SK-MEL-5 (cell line): Measurements from ENCODE around the gene PRKAA2. TPM values are rescaled to one million over a fixed set of nuclear protein-coding genes. Genes with fewer than 3 reads are reported as not detected.

Source experiments
- DNase-seq: peaks from one replicate; pipeline ENCODE4 v3.0.0-alpha.2; 2016; ENCODE audit warnings: low read depth, low spot score
- in situ Hi-C: cut with HindIII; loops from 2 replicates; pipeline ENCODE4 v1.10.0; 2016; ENCODE audit warnings: low sequenced_read_pairs, high pct_unique_total_duplicates, low pct_unique_long_range_greater_than_20kb
- total RNA-seq: library from RNA; depleted of rRNA; stranded (reverse); fragments of >200 nt; shearing (Covaris generic); gene quantifications from 2 replicates; pipeline ENCODE4 v1.2.3, GENCODE V29; 2014

Gene PRKAA2
- total RNA-seq, 1 experiment from 2014 or later = 2.9 TPM

- in situ Hi-C loops = no loop called here
- no peak for DNase-seq
Observed at GRCh38 chr1:56688522-56689026, 43.5 kb downstream of the PRKAA2 start.

DNA sequence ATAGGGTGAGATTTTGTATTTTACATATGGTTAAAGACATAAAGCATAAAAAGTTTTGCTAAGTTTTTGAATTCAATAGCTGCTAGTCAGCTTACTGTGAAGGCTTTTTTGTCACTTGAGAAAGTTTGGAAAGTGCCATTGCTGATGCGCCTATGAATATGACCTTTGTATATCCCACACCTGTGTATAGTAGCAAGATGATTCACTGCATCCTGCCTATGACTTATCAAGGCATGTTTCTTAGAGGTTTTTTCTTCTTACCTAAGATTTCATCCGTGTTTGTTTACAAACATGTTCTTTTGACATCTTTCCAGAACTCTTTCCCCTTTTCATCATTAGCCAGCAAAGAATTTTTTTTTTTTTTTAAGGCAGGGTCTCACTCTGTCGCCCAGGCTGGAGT lies 51.5 kb downstream of the PRKAA2 start:
- in situ Hi-C loops = no loop called here
- DNase-seq = no peak

DNA sequence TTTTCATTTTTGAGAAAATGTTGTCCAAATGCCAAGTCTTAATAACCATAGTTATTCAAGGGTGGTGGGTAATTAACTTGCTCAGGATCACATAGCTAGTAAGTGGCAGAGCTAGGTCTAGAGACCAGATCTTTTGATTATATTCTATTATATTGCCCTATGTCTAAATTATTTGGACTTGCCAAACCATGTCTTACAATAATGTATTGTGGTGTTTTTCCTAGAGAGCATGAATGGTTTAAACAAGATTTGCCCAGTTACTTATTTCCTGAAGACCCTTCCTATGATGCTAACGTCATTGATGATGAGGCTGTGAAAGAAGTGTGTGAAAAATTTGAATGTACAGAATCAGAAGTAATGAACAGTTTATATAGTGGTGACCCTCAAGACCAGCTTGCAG lies 58.6 kb downstream of the PRKAA2 start:
- DNase-seq = no peak
- in situ Hi-C loops = no loop called here

- in situ Hi-C loops = no loop called here
Observed at GRCh38 chr1:56707379-56707778, 62.3 kb downstream of the PRKAA2 start.

DNA sequence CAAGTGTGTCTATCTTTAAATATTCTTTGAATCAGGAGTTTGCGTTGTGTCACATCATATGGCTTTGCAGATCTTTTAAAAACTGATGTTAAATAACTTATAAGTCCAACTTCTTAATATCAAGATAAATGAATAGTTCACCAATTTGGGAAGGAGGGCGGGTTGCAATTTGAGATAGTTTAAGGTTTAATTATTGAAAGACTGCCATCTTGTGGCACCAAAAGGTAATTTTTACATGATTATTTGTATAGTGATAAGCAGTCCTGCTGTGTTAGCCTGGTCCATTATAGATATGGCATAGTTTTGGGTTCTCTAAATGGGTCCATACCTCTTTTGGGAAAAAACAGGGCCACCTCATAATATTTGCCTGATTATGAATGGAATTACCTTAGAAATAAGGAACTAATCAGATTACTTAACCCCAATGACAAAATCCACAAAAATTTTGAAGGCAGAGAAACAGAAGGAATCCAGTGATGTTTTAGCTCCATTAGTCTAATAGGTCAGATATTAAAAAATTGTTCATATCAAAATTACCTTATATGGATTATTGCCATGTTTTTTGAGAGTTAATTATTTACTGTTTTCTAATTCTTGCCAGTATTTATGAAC lies 64.3 kb downstream of the PRKAA2 start:
- in situ Hi-C loops = no loop called here
- peak; percentile 66 for DNase-seq

More at GRCh38 chr1:56707379-56707778, 62.3 kb downstream of the PRKAA2 start:
- DNase-seq = no peak

DNA sequence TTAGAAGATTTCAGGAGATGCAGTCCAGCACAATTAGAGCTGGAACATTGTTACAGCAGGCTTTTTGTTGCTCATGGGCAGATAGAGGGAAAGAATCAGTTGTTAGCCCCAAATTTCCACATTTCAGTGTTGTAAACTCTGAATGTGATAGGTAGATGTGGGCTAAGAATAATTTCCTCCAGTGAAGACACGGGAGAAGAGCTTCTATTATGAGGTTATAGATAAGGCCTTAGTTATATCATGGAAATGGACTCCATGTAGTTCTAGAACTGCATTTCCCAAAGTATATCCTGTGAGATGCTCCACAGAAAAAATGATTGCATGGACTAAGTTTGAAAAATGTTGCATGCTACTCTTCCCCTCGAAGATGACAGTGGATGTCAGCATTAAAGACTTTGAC lies 64.9 kb downstream of the PRKAA2 start:
- no peak for DNase-seq
- in situ Hi-C loops = no loop called here

DNA sequence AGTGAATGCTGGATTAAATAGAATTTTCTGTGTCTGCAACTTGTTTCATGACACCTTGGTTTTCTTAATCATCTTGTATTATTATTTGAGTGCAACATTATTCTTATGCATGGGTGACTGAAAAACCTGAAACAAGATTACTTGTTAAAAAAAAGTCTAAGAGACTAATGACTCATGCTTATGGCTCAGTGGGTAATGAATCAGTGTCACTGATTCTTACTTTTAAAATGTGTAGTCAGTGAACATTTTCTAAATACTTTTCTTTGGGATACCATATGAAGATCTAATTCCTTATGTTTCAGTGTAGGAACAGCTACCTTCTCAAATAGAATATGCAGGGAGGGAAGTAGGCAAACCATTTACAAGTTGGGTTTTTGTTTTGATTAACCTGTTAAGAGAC lies 65.5 kb downstream of the PRKAA2 start:
- in situ Hi-C loops = no loop called here
- no peak for DNase-seq

DNA sequence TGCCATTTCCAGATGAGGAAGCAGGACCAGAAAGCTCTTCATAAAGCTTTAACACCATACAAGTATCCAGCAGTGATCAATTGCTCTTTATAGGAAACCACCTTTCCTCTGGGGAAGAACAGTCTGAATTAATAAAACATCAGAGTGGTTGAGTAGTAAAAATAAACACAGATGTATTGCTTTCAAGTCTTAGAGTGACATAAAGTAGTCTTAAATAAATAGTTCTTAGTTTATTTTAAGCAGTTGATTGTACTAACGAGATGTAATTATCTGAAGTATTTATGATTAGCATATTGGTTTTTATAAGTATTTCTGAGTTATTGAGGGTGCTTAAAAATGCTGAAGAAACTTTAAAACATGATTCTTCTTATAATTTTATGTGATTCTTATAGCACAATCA lies 67.0 kb downstream of the PRKAA2 start:
- in situ Hi-C loops = no loop called here
- DNase-seq = no peak

GRCh38 chr1:56713112-56713511 lies 68.0 kb downstream of the PRKAA2 start:
- DNase-seq = no peak
- in situ Hi-C loops = no loop called here

GRCh38 chr1:56715156-56715555 lies 70.0 kb downstream of the PRKAA2 start:
- in situ Hi-C loops = no loop called here
- no peak for DNase-seq

DNA sequence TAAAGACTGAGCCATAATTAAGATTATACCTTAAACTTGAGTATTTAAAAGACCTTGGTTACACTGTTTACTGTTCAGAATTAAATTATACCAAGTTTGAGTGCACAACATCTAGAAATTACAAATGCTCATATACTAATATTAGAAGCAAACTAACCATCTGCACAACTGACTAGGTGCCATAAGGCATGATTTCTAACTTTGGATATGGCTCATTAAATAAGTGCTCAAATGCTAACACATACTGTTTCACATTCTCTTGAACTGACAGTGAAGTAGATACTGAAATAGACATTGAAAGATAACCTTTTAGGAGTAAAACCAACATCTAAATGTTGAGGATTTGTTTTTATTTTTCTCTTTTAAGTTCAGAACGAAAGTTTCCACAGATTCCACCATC lies 74.1 kb downstream of the PRKAA2 start:
- in situ Hi-C loops = no loop called here
- no peak for DNase-seq

DNA sequence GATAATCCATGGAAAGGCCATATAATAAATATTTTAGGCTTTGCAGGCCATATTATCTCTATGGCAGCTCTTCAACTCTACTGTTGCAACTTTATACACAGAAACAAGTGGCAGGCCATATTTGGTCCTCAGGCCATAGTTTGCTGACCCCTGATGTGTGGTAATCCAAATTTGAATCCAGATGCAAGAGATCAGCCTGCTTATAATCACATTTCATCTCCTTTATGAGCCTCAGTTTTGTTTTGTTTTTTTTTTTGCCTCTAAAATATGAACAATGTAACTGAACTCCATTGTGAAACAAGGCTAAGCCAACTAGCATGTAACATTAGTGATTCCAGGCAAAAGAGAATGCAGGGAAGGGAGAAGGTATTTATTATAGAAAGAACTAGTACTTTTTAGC lies 81.6 kb downstream of the PRKAA2 start:
- no peak for DNase-seq
- in situ Hi-C loops = no loop called here

- DNase-seq = no peak
- in situ Hi-C loops = no loop called here
Observed at GRCh38 chr1:56728964-56729363, 83.8 kb downstream of the PRKAA2 start.

DNA sequence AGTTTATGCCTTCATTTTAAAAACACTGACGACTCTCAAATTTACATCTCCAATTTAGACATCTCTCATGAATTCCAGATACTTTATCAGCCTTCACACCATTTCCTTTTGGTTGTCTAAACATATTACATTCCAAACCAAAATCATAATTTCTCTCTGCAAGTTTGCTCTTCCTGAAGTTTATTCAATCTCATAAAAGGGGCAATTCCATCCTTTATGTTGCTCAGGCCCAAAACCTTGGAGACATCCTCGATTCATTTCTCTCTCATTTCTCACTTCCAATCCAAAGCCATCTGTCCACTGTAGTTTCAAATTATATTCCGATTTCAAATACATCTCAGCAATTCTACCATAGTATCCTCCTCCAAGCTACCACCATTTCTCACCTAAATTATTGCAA lies 100.1 kb downstream of the PRKAA2 start:
- DNase-seq = no peak
- in situ Hi-C loops = no loop called here

DNA sequence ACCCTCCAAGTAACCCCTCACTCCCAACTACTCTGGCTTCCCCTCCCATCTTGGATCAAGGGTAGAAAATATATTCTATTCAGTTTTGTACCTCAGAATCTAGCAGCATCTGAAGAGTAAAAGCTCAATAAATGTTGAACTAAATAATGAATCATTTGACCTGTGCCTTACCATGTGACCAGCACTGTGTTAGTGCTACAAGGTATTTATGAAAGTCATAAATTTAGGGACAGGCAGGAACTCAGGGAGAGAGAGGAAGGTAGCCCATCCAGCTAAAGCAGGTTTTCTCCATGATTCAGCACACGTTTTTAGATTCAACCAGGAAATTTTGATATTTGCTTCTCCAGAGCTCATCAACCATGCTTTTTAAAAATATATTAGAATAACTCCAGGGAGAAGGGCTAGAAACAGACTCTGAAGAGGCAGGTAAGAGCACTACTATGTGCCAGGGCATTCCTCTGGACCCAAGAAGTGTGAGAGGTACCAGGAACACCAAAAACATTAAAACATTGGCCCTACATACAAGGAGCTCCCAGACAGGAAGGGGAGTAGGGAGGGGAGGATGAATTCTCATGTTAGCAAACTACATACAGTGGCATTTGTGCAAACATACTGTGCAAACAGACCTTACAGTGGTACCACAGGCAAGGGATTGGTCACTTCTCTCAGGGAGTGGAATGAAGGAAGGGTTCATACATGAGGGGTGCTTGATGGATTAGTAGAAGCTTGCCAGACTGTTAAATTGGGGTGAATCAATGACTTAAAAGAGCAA lies 109.8 kb downstream of the PRKAA2 start:
- in situ Hi-C loops = no loop called here
- no peak for DNase-seq

DNA sequence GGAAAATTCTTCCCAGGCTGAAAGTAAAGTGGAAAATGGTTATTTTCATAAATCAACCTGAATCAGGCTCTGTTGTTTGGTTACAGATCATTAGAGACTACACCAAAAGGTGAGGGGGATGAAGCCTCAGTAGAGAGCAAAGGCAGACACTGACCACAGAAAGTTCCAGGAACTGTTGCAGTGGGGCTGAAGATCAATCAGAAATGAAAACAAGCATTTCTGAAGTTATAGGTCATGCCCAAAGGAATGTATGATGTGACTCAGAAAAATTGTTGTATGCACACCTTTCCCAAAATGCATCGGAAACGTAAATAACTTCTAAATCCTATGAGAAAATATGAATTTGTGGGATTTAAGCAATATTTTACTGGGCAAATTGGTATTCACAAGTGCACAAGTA lies 110.8 kb downstream of the PRKAA2 start:
- DNase-seq = no peak
- in situ Hi-C loops = no loop called here

DNA sequence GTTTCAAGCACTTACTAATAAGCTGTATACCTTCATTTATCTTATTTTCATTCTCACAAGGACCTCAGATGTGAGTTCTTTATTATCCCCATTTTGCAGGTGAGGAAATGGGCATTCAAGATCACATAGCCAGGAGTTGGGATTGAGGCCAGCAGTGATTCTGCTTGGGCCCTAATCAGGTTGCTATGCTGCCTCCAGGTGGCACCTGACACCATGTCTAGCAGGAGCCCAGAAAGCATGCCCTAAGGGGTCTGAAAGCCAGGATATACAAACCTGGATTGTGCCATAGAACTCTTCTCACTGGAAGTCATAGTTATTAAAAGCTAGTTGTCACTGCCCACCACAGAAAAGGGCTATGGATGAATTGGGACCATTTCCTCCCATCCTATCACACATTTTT lies 113.0 kb downstream of the PRKAA2 start:
- in situ Hi-C loops = no loop called here

GRCh38 chr1:56758794-56759193 lies 113.7 kb downstream of the PRKAA2 start:
- no peak for DNase-seq
- in situ Hi-C loops = no loop called here

More for the DNA sequence above, 113.0 kb downstream of the PRKAA2 start:
- peak; percentile 61 for DNase-seq
